AG09309 (cell line): ENCODE results near the gene GRB10.
"Not testable (repeated sequence)": the region's sequence is repeated elsewhere in the genome, so short reads cannot be mapped to it uniquely, and the experiment has no call there.

Source experiments
- DNase-seq: peaks from one replicate; pipeline ENCODE4 v3.0.0-alpha.2; 2010; ENCODE audit warnings: low read depth
- H3K4me3 ChIP-seq: 2 replicates; pipeline ENCODE4 v1.5.1; 2011; ENCODE audit warnings: mild to moderate bottlenecking, low read depth, low read length, moderate library complexity; ENCODE audit not compliant: control insufficient read depth
- CTCF ChIP-seq: IDR thresholded peaks from 2 replicates; pipeline ENCODE4 v1.5.1; 2011; ENCODE audit warnings: mild to moderate bottlenecking, low read depth, low read length, inconsistent platforms; ENCODE audit not compliant: insufficient read depth, control insufficient read depth; ENCODE audit errors: missing control alignments

The GRB10 gene

GRCh38 chr7:50580057-50580456 lies 202.6 kb downstream of the GRB10 start:
- H3K4me3 ChIP-seq, result no peak overlapping the region
- no peak for DNase-seq
- no peak for TF ChIP-seq CTCF

- DNase-seq, result not testable (repeated sequence)
Observed at GRCh38 chr7:50578105-50578504, 204.6 kb downstream of the GRB10 start.

GRCh38 chr7:50577569-50577968 lies 205.1 kb downstream of the GRB10 start:
- H3K4me3 ChIP-seq, result no peak overlapping the region
- TF ChIP-seq CTCF, result no peak
- DNase-seq, result no peak

More at GRCh38 chr7:50578105-50578504, 204.6 kb downstream of the GRB10 start:
- H3K4me3 ChIP-seq, result not testable (repeated sequence)

GRCh38 chr7:50576388-50576787 lies 206.3 kb downstream of the GRB10 start:
- DNase-seq, H3K4me3 ChIP-seq: not testable (repeated sequence)

GRCh38 chr7:50567715-50568261 lies 214.9 kb downstream of the GRB10 start:
- TF ChIP-seq CTCF, result no peak
- no peak for DNase-seq
- no peak overlapping the region for H3K4me3 ChIP-seq

GRCh38 chr7:50565977-50566376 lies 216.7 kb downstream of the GRB10 start:
- DNase-seq, result no peak
- no peak for TF ChIP-seq CTCF
- H3K4me3 ChIP-seq, result no peak overlapping the region

- DNase-seq, result no peak
- H3K4me3 ChIP-seq, result no peak overlapping the region
- no peak for TF ChIP-seq CTCF
Observed at GRCh38 chr7:50565559-50565916, 217.2 kb downstream of the GRB10 start.
